AG04450 (cell line): Measurements from ENCODE around the gene PRKAR2B. TPM values are rescaled to one million over a fixed set of nuclear protein-coding genes. Genes with fewer than 3 reads are reported as not detected.
"Not testable (repeated sequence)": the region's sequence is repeated elsewhere in the genome, so short reads cannot be mapped to it uniquely, and the experiment has no call there.

Experiments used
- CTCF ChIA-PET: fragments of 300-600, 350-600 bp; formaldehyde crosslinking; extraction: SDS; loops from one replicate; lab custom pipeline; 2022; ENCODE audit warnings: antibody characterized with exemption, inconsistent platforms; lab: Charles Lee
- POLR2A ChIA-PET: fragments of 350-600 bp; formaldehyde crosslinking; extraction: SDS; loops from one replicate; lab custom pipeline; 2021; ENCODE audit warnings: antibody characterized with exemption, inconsistent platforms; lab: Yijun Ruan, JAX
- DNase-seq: peaks from one replicate; pipeline ENCODE4 v3.0.0-alpha.2; 2011; ENCODE audit warnings: low read depth, low spot score
- H3K27ac ChIP-seq: one replicate; pipeline ENCODE4 v1.5.1; 2012; ENCODE audit warnings: low read depth, low read length, control low read depth
- H3K27me3 ChIP-seq: one replicate; pipeline ENCODE4 v1.6.0; 2012; ENCODE audit warnings: low read length; ENCODE audit not compliant: control insufficient read depth, insufficient read depth
- H3K4me3 ChIP-seq: 2 replicates; pipeline ENCODE4 v1.5.1; 2011; ENCODE audit warnings: mild to moderate bottlenecking, low read depth, low read length, control low read depth
- H3K9me3 ChIP-seq: 2 replicates; pipeline ENCODE4 v1.5.1; 2012; ENCODE audit warnings: low read length; ENCODE audit not compliant: control insufficient read depth, insufficient read depth
- polyA plus RNA-seq: library from polyadenylated mRNA; depleted of rRNA; stranded (reverse); fragments of >200 nt; gene quantifications from 2 replicates; pipeline ENCODE4 v1.2.3, GENCODE V29; 2011
- TF ChIP-seq, protein P1 (sequence below): IDR thresholded peaks from 2 replicates; pipeline ENCODE4 v1.5.1; 2011; ENCODE audit warnings: low read depth, low read length, control low read depth, inconsistent platforms

The PRKAR2B gene
- polyA plus RNA-seq, 1 experiment: 13.0 TPM

DNA sequence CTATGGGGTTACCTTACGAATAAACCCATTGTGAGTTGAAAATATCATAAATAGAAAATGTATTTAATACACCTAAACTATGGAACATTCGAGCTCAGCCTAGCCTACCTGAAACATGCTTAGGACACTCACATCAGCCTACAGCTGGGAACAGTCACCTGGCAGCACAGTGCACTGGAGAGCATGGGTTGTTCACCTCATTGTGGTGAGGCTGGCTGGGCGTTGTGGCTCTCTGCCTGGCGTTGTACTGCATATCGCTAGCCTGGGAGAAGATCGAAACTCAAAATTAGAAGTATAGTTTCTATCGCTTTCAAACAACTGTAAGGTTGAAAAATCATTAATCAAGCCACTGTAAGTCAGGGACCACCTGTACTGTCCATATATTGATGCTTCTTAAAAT lies 107.0 kb downstream of the PRKAR2B start:
- no peaks in the 10 kb centered on the region for H3K27me3 ChIP-seq
- H3K9me3 ChIP-seq: no peaks in the 10 kb centered on the region
- H3K4me3 ChIP-seq: no peak overlapping the region
- H3K27ac ChIP-seq: no peak overlapping the region
- TF ChIP-seq, protein P1, sequence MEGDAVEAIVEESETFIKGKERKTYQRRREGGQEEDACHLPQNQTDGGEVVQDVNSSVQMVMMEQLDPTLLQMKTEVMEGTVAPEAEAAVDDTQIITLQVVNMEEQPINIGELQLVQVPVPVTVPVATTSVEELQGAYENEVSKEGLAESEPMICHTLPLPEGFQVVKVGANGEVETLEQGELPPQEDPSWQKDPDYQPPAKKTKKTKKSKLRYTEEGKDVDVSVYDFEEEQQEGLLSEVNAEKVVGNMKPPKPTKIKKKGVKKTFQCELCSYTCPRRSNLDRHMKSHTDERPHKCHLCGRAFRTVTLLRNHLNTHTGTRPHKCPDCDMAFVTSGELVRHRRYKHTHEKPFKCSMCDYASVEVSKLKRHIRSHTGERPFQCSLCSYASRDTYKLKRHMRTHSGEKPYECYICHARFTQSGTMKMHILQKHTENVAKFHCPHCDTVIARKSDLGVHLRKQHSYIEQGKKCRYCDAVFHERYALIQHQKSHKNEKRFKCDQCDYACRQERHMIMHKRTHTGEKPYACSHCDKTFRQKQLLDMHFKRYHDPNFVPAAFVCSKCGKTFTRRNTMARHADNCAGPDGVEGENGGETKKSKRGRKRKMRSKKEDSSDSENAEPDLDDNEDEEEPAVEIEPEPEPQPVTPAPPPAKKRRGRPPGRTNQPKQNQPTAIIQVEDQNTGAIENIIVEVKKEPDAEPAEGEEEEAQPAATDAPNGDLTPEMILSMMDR: no peak
- DNase-seq: no peak
- ChIA-PET POLR2A (interaction anchor here (0.9 kb wide), 1 partner anchor 17 kb away, joined by 3 read pairs; no protein-coding TSS in a partner anchor), CTCF (interaction anchor here (1.2 to 7.9 kb wide), 6 partner anchors 13 to 344 kb away, joined by 3 to 271 read pairs (median 4); no protein-coding TSS in a partner anchor)

DNA sequence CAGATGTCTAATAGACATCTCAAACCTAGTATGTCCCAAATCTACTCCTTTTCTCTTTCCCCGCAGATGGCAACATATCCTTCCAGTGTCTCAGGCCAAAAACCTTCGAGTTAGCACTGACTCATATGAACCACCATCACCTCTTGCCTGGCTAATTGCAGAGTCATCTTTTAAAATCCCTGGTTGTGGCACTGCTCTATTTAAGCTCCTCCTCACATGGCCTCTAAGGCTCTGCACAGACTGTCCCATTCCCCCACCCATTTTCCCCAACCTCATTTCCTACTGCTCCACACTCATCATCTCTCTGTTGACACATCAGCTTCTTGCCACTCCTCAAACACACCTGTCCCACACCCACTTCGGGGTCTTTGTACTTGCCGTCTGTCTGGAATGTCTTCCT lies 107.5 kb downstream of the PRKAR2B start:
- H3K4me3 ChIP-seq: no peak overlapping the region

DNA sequence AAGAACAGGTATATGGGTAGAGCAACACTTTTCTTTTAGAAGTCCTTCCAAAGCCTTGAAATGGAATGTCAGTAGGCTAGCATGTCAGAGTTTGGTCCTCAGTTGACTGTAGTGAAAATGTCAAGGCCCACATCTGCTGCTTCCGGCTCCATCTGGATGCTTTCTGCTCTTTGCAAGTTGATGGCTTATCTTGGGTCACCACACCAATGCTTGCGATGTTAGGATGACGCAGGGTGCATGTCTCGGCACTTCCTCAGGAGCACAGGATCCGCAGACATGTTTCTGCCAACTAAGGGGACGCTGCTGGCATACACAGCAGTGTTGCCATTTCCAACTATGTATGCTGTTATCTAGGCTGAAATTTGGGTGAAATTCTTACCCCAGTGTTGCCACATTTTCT lies 110.3 kb downstream of the PRKAR2B start:
- Histone ChIP-seq H3K9me3 (no peaks in the 10 kb centered on the region), H3K27me3 (no peaks in the 10 kb centered on the region), H3K4me3 (no peak overlapping the region), H3K27ac (no peak overlapping the region)
- POLR2A ChIA-PET: no interaction called here
- CTCF ChIA-PET: no interaction called here
- TF ChIP-seq, protein P1: no peak
- no peak for DNase-seq

More for the DNA sequence above, 107.5 kb downstream of the PRKAR2B start:
- Histone ChIP-seq H3K27me3 (no peaks in the 10 kb centered on the region), H3K9me3 (no peaks in the 10 kb centered on the region), H3K27ac (no peak overlapping the region)
- DNase-seq: no peak
- TF ChIP-seq, protein P1: no peak
- ChIA-PET CTCF (interaction anchor here (0.7 to 7.9 kb wide), 7 partner anchors 13 to 723 kb away, joined by 3 to 271 read pairs (median 4); no protein-coding TSS in a partner anchor), POLR2A (interaction anchor here (0.9 kb wide), 1 partner anchor 16 kb away, joined by 3 read pairs; no protein-coding TSS in a partner anchor)

DNA sequence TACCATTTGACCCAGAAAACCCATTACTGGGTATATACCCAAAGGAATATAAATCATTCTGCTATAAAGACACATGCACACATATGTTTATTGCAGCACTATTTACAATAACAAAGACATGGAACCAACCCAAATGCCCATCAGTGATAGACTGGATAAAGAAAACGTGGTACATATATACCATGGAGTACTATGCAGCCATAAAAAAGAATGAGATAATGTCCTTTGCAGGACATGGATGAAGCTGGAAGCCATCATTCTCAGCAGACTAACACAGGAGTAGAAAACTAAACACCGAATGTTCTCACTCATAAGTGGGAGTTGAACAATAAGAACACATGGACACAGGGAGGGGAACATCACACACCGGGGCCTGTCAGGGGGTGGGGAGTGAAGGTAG lies 111.2 kb downstream of the PRKAR2B start:
- POLR2A ChIA-PET, H3K4me3 ChIP-seq, DNase-seq, H3K27ac ChIP-seq, H3K9me3 ChIP-seq, H3K27me3 ChIP-seq: not testable (repeated sequence)
- CTCF ChIA-PET: interaction anchor here (1.2 kb wide), 1 partner anchor 12 kb away, joined by 3 read pairs; no protein-coding TSS in a partner anchor

DNA sequence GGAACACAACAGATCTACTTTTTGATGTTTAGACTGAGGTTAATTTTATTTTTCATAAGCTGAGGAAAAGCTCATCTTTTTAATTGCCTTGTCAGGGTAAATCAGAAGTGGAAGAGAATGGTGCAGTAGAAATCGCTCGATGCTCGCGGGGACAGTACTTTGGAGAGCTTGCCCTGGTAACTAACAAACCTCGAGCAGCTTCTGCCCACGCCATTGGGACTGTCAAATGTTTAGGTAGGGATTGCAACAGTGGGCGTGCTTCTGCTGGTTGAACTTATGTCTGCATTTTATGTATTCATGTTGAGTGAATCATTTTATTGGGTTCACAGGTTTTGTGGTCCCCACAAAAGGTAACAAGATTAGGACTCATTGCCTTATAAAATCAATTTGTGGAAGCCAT lies 112.6 kb downstream of the PRKAR2B start:
- Histone ChIP-seq H3K27ac (no peak overlapping the region), H3K27me3 (no peaks in the 10 kb centered on the region), H3K4me3 (no peak overlapping the region), H3K9me3 (no peaks in the 10 kb centered on the region)
- TF ChIP-seq, protein P1: no peak
- no peak for DNase-seq
- POLR2A ChIA-PET: no interaction called here
- CTCF ChIA-PET: interaction anchor here (1.2 to 1.3 kb wide), 2 partner anchors 10 to 210 kb away, joined by 3 to 4 read pairs; no protein-coding TSS in a partner anchor
